GM18907 (cell line): ENCODE measurements around the gene STX11.
A peak's percentile ranks its signal among the peaks of the same experiment; 100 is the strongest.

Source experiments
- ATAC-seq: cut with Tn5 transposase; IDR thresholded peaks from one replicate; pipeline ENCODE4 v1.9.1; 2021; ENCODE audit warnings: mild to moderate bottlenecking, moderate library complexity; ENCODE audit not compliant: unreplicated experiment

Gene STX11

DNA sequence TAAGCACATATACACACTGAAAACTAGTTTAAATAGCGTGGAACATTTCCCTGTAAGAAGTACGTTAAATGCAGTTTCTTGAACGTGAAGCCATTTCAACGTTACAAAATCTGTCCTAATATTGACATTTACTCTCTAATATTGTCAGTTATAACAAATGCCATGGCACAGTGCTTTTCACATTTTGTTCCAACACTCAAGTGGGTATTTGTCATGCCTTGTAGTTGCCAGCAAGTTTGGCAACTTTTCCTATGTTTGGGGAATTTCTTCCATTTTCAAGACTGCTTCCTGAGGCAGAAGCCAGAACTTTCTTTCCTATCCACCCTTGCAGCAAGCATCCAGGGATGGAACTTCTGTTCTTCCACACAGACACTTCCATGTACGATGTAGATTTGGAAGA, 63.0 kb downstream of the STX11 start:
- no peak for ATAC-seq

DNA sequence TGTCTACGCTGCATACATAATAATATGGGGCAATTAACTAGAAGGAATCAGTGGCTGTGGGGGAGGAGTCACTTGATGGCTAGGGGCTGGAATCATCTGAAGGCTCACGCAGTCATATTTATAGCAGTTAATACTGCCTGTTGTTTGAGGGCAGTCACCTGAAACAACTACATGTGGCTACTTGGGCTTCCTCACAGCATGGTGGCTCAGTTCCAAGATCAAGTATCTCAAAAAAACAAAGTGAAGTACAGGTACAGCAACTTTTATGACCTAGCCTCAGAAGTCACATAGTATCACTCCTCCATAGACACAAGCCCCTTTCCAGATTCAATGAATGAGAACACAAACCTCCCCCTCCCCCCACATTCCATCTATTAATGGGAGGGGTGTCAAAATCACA, 63.7 kb downstream of the STX11 start:
- ATAC-seq, result no peak

DNA sequence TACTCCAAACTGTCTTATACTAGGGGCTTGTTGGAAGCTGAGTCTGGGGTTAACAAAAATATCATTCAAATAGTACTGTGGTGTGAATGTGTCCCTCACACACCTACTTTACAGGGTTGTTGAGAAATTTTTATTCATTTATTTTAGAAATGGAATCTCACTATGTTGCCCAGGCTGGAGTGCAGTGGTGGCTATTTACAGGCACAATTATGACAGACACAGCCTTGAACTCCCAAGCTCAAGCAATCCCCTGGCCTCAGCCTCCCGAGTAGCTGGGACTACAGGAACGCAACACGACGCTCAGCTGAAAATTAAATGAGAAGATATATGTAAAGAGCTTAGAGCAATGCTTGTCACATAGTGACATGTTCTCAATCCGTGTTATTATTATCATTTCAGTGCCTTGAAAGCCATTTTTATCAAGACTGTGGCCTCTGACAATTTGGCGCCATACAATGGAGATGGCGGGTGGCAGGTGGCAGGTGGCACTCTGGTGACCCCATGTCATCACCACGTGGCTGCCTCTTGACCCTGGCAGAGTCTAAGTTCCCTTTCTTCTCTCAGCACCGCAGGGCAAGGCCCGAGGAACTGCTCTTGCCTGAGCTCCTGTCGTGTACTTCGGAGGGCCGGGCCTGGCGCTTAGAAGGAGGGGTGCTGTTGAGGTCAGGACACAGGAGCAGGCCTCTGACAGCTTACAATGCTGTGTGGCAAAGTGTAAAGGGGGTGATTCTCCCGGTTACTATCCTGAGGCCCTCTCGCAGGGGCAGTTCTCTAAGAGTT, 64.5 kb downstream of the STX11 start:
- ATAC-seq, result no peak

DNA sequence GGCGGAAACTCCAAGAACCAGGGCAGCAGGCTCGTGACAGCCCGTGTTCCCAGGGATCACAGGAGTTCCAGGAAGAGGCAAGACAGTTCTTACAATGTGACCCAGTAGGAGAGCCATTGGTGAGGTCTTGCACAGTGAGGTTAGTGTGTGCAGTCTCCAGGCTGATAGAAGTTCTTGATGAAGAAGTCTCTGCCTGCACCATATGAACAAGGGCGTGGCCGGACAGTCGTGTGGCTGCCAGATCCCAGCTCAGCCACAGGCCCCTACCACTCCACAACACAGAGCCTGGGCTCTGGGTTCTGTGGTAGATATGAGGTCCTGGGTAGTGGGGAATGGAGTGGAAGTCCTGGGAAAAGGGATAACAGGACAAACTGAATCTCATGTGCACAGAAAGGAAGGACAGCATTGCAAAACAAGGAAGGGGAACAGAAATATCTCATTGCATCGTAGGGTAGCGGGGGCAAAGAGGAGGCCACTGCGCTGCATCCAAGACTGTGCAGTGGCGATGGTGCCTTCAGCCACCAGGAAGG, 65.2 kb downstream of the STX11 start:
- peak; percentile 5 for ATAC-seq

DNA sequence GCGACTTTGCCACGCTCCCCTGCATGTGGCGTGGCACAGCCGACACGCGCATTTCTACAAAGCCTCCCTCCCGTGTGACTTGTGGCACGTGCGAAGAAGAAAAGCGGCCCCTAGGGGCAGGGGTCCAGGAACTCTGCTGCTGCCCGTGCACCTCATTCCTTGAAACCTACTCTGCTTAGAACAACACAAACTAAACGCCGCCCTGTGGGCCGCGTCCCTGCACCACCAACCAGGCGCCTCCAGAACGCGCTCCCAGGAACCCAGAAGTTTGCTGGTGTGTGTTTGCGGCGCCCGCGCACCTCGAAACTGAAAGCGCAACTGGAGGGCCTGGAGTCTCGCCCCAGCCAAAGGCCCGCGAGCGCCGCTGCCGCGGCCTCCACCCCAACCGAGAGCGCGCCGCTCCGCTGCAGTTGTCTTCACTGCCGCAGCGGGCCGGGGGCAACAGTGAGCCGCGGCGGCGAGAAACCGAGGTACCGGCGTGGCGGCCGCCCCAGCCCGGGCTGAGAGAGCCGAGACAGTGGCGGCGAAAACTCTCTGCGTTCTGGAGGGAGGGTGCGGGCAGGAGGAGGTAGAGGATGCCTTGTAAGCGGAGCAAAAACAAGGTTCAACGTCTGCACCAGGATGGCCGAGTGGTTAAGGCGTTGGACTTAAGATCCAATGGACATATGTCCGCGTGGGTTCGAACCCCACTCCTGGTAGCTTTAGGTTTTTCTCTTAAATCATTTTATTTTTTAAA, 65.8 kb downstream of the STX11 start:
- peak; percentile 92 for ATAC-seq

DNA sequence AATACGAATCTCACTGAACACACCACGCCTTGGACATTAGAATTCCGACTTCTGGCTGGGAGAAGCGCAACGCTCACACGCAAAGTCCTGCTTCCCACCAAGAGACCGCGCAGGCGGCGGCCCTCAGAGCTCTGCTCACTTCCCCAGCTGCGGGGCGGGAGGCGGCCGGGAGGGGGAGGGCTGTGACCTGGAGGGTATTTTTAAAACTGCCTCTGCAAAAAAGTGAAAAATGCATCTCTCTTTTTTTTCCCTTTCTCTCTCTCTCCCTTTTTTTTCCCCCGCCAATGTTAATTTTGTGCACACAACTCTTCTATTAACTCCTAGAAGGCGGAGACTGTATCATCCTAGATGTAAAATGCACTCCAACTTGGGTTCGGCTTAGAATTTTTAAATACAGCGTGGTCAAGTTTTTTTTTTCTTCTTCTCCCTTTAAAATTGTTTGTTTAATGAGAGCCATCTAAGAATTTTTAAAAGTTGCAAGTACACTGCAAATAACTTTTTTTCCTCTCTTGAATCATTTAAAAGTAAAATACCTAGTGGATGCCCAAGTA, 66.4 kb downstream of the STX11 start:
- peak; percentile 48 for ATAC-seq

DNA sequence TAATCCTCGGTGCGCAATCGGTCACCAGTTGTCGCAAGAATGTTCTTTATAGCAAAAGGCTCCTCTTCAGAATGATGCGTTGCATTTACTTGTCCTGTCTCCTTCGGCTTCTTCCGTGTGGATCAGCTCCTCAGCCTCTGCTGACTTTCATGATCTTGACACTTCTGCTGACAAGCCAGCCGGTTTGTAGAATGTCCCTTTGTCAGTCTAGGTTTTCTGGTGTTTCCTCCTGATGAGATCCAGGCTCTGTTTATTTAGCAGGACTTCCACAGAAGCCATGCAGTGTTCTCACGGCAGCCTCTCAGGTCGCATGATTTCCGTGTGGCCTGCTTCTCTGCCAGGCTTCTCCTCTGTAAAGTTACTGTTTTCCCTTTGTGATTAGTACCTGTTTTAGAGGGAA, 66.9 kb downstream of the STX11 start:
- ATAC-seq, result no peak

DNA sequence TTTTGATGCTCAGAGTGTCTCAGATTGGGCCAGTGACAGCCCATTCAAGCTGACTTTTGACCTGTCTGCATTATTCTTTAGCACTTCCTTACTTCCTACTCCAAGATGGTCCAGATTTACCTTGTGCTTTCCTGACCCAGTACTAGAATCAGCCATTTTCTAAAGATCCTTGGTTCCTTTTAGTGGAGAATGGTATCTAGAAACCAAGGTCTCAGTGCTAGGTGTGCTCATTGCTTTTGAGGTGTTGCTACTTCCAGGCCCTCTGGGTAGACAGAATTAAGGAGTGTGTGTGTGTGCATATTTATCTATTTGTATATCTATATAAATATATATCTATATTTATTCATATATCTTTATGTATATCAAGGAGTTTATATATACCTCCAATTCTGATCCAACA, 67.5 kb downstream of the STX11 start:
- no peak for ATAC-seq

DNA sequence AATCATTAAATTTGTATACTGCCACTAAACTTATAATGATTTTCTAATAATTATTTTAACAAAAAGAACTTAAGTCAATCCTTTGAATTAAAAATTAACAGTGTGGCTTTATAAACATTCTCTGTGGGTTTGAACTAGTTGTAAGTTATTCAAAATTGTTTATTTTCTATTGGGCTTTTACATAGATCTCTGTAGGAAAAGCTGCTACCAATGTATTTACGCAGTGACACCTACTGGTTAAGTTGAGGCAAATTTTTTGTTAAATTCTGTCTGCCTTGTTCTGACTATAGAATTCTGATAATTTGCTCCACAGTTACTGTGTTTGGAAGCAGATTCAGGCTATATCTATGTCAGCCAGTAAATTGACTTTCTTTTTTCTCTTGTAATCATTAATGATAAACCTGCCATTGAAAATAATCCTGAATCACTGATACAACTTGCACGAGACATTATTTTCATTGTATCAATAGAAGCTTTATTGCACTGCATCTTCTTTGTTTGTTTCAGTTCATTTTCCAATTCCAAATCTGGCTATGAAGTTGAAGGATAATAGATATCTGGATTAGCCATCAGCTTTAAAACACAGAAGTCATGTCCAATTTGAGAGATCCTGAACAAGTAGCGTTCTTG, 68.9 kb downstream of the STX11 start:
- no peak for ATAC-seq

DNA sequence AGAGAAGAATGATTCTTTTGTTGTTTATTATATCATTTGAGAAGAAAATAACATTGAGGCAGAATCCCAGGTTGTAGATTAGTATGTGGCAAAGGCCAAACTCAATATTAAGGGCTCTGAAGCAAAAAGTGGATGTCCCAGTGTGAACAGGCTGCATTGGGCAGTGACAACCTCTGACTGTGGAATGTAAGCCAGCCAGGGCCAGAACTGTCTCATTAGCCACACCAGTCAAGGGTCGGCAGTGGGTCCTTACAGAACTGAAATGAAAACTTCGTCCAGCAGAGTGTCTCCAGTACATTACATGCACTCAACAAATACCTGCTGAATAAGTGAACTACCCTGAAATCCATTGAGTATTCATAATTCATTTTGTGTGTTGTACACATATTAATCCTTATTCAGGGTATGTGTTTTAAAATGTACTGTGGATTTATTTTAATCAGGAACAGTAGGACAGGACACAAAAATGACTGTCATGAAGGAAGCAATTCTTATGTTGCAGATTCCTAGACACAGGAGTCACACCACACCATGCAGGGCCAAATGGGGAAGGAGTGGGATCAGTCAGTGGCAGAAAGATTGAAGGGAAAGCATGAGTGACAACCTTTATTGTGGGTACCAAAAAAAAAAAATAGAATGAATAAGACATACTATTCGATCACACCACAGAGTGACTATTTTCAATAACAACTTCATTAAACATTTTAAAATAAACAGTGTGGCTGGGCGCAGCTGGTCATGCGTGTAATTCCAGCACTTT, 69.9 kb downstream of the STX11 start:
- no peak for ATAC-seq

DNA sequence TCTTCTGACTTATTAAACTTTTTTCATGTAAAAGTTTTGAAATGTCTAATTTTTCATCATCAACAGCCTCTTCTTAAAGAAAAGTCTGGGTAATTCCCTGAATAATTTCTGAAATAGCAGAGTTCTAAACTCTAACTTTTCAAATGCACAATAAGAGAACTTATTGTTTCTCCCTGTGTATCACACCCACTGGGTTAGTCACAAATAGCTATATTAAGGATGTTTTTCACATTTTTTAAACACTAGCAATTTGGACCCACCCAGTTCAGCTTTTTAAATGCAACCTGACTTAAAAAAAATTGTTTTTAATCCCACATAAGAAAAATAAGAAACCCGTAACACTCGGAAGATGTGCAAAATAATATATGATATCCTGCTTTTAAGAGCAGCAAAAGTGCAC, 73.4 kb downstream of the STX11 start:
- no peak for ATAC-seq

DNA sequence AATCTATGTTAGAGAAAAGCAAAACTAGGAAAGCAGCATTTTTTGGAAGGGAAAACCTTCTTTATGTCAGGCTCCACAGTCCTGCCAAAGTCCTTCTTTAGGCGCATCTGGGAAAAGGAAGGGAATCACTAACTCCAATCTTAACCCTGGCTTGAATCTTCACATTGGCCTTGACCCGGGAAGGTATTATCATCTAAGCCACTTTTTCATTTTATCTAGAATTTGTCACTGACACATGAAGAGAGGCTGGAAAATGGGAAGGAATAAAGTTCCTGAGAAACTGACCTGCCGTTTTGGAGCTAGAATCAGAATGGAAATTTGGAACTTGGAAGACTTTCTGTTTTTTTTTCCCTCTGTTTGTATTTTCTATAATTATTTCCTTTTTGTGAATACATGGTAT, 81.4 kb downstream of the STX11 start:
- ATAC-seq, result no peak

DNA sequence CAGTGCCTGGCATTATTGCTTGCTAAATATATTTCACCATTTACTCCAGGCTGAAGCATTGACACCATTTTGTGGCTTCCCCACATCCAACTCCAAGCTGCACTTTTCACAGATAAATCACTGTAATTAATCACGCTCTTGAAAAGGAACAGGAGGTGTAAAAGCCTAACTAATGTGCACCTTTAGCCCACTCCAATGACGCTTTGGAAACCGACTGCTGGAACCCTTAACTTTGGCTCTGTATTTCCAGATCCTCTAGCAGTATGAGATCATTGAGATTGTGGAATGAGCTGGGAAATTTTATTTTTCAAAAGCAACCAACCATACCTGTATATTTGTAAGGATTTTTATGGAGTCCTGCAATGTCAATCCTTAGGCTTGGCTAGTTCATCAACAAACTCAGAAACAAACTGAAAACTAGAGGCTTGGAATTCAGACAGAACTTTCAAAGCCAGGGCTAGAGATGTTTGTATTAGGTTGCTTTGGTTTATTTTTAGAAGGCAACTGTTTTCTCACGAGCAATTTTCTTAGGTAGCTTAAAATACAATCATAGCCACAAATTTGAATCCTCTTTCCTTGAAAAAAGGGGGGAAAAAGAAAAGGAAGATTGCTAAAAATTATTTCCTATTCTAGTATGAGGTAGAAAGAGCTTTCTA, 82.0 kb downstream of the STX11 start:
- ATAC-seq, result no peak

DNA sequence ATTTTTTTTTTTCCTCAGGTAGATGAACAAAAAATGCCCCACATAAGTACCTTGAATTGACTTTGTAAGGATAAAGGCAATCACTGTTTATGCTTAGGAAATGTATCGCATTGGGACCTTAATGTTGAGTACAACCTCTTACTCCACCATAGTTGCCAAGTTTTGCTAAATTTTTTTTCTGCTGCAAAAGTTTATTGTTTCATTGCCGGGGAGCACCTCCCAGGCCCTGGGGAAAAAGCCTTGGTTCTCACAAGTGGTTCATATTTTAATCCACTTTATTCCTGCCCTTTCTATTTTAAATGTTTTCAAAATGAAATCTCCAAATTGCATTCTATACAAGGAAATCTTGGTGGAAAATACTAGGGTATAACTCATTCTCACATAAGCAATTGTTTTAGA, 82.5 kb downstream of the STX11 start:
- ATAC-seq, result no peak

DNA sequence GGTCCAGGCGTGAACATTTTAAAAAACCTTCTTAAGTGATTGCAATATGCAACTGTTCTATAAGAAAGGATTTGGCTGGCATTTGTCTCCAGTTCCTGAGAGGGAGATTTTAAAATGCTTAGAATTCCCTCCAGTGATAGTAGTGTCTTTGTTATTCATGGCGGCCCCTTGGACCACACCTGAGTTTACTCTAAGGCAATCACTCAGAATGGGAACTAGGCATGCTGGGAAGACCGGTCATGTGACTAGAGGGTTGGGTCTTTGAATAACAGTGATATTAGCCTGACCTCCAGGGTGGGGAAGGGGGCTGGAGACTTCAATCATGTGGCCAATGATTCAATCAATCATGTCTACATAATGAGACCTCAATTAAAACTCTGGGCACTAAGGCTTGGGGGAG, 84.1 kb downstream of the STX11 start:
- ATAC-seq, result no peak

DNA sequence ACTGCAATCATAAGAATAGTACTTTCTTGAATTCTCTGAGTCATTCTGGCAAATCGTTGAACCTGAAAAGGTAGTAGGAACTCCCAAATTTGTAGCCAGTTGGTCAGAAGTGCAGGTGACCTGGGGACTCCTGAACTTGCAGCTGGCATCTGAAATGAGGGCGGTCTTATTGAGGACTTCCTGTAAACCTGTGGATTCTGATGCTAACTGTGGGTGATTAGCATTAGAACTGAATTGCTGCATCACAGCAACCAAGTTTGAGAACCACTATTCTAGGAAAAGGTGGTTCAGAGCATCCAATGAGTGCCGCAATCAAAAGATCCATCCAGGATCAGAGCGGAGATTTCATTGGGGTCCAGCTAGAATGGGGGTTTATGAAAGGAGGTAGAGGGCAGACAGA, 84.6 kb downstream of the STX11 start:
- ATAC-seq, result no peak
